Astrocyte (in vitro differentiated cells and primary cell): ENCODE data around the gene WDR59. TPM values are rescaled to one million over a fixed set of nuclear protein-coding genes. Genes with fewer than 3 reads are reported as not detected.
"Not testable (repeated sequence)": the region's sequence is repeated elsewhere in the genome, so short reads cannot be mapped to it uniquely, and the experiment has no call there.

ENCODE experiments used
- DNase-seq: peaks from one replicate; pipeline ENCODE4 v3.0.0-alpha.2; 2010; ENCODE audit warnings: low read depth
- FAIRE-seq: peaks from 2 replicates; lab custom pipeline; 2011; peaks lifted over from hg19 to GRCh38; lab: Jason Lieb, UNC
- H2AFZ ChIP-seq: 2 replicates; pipeline ENCODE4 v1.6.0; 2012; ENCODE audit warnings: low read depth, low read length, inconsistent platforms
- H3K27ac ChIP-seq: 2 replicates; pipeline ENCODE4 v1.5.1; 2011; ENCODE audit warnings: low read depth, low read length, inconsistent platforms
- H3K27me3 ChIP-seq: 2 replicates; pipeline ENCODE4 v1.6.0; 2011; ENCODE audit warnings: low read length, inconsistent platforms; ENCODE audit not compliant: insufficient read depth
- H3K36me3 ChIP-seq: 2 replicates; pipeline ENCODE4 v1.5.1; 2011; ENCODE audit warnings: low read length, inconsistent platforms; ENCODE audit not compliant: insufficient read depth
- H3K4me1 ChIP-seq: 2 replicates; pipeline ENCODE4 v1.5.1; 2011; ENCODE audit warnings: low read length, inconsistent platforms; ENCODE audit not compliant: insufficient read depth
- H3K4me2 ChIP-seq: 2 replicates; pipeline ENCODE4 v1.6.0; 2012; ENCODE audit warnings: low read length, inconsistent platforms
- H3K4me3 ChIP-seq: 2 replicates; pipeline ENCODE4 v1.5.1; 2011; ENCODE audit warnings: low read depth, mild to moderate bottlenecking, low read length, inconsistent platforms; ENCODE audit not compliant: insufficient read depth
- H3K79me2 ChIP-seq: 2 replicates; pipeline ENCODE4 v1.6.0; 2012; ENCODE audit warnings: mild to moderate bottlenecking, low read length, inconsistent platforms; ENCODE audit not compliant: insufficient read depth
- H3K9ac ChIP-seq: 2 replicates; pipeline ENCODE4 v1.6.0; 2012; ENCODE audit warnings: mild to moderate bottlenecking, low read length, inconsistent platforms
- H3K9me3 ChIP-seq: 2 replicates; pipeline ENCODE4 v1.5.1; 2012; ENCODE audit warnings: low read depth, mild to moderate bottlenecking, low read length, inconsistent platforms; ENCODE audit not compliant: insufficient read depth
- H4K20me1 ChIP-seq: 2 replicates; pipeline ENCODE4 v1.6.0; 2012; ENCODE audit warnings: low read length, inconsistent platforms; ENCODE audit not compliant: insufficient read depth
- H3K27ac Mint-ChIP-seq: one replicate; pipeline ENCODE4 v1.8.0; 2021; ENCODE audit warnings: mild to moderate bottlenecking, mixed read lengths; ENCODE audit not compliant: unreplicated experiment
- H3K27me3 Mint-ChIP-seq: one replicate; pipeline ENCODE4 v1.8.0; 2021; ENCODE audit warnings: low read depth, mixed read lengths; ENCODE audit not compliant: unreplicated experiment
- H3K36me3 Mint-ChIP-seq: one replicate; pipeline ENCODE4 v1.8.0; 2021; ENCODE audit warnings: low read depth, mixed read lengths; ENCODE audit not compliant: unreplicated experiment
- H3K4me1 Mint-ChIP-seq: one replicate; pipeline ENCODE4 v1.8.0; 2021; ENCODE audit warnings: low read depth, mixed read lengths; ENCODE audit not compliant: unreplicated experiment
- H3K4me3 Mint-ChIP-seq: one replicate; pipeline ENCODE4 v1.8.0; 2021; ENCODE audit warnings: mild to moderate bottlenecking, moderate library complexity, mixed read lengths; ENCODE audit not compliant: unreplicated experiment
- H3K9me3 Mint-ChIP-seq: one replicate; pipeline ENCODE4 v1.8.0; 2021; ENCODE audit warnings: mild to moderate bottlenecking, mixed read lengths; ENCODE audit not compliant: unreplicated experiment
- EZH2 ChIP-seq: IDR thresholded peaks from 2 replicates; pipeline ENCODE4 v1.6.1; 2012; ENCODE audit warnings: mild to moderate bottlenecking, low read length, inconsistent platforms; ENCODE audit not compliant: insufficient read depth
- total RNA-seq: library from RNA; stranded (reverse); gene quantifications from 2 replicates; pipeline ENCODE4 v1.2.1, GENCODE V29; 2021
- TF ChIP-seq, protein P1 (sequence below): IDR thresholded peaks from 2 replicates; pipeline ENCODE4 v1.5.1; 2011; ENCODE audit warnings: low read depth, mild to moderate bottlenecking, inconsistent platforms, low read length, moderate library complexity; ENCODE audit not compliant: insufficient read depth

Gene WDR59
- total RNA-seq, 1 donor from 2014 or later, result 63.8 TPM

DNA sequence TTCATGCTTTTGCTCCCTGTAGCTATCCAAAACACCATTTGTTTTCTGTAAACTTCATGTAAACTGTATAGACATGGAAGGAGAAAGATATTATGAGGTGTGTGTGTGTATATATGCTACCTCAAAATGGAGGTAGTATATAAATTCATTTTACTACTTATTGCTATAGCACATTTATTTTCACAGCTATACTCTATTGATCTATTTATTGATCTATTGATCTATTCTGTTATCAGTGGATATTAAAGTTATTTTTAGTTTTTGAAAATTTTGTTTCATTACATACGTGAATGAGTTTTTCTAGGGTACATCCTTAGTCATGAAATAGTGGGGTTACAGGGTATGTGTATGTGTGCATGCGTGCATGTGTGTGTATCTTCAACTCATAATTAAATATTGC is 29.4 kb upstream of the WDR59 start:
- peaks cover 29% of the 10 kb centered on the region for H3K4me1 ChIP-seq
- peaks cover 21% of the 10 kb centered on the region for H3K4me1 Mint-ChIP-seq
- no peak for FAIRE-seq

DNA sequence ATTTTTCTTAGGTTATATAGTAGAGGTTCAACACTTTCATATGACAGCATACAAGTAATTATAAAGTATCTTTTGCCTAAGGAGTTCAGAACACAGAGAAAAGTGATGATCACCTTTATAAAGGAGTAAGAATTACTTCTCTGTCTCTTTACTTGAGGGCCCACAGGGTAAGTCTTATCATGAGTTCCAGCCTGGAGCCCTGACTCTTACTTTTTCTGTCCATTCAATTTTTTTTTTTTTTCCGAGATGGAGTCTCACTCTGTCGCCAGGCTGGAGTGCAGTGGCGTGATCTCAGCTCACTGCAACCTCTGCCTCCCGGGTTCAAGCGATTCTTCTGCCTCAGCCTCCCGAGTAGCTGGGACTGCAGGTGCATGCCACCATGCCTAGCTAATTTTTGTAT is 28.2 kb upstream of the WDR59 start:
- not testable (repeated sequence) for FAIRE-seq, H3K9me3 Mint-ChIP-seq, H3K27ac ChIP-seq, DNase-seq, H2AFZ ChIP-seq, H3K9me3 ChIP-seq, H3K27ac Mint-ChIP-seq, H3K4me3 ChIP-seq, H3K36me3 ChIP-seq, H3K27me3 ChIP-seq, H3K36me3 Mint-ChIP-seq, H3K27me3 Mint-ChIP-seq, H3K9ac ChIP-seq, H3K4me3 Mint-ChIP-seq
- peaks cover 21% of the 10 kb centered on the region for H3K4me1 Mint-ChIP-seq
- Histone ChIP-seq H4K20me1 (peaks cover 25% of the 10 kb centered on the region), H3K79me2 (peaks cover 86% of the 10 kb centered on the region), H3K4me1 (peaks cover 22% of the 10 kb centered on the region), H3K4me2 (peak overlapping the region; percentile 79)

More for the DNA sequence above, 29.4 kb upstream of the WDR59 start:
- Mint-ChIP-seq H3K4me3 (no peak overlapping the region), H3K9me3 (no peaks in the 10 kb centered on the region), H3K27me3 (no peaks in the 10 kb centered on the region), H3K27ac (no peak overlapping the region), H3K36me3 (no peaks in the 10 kb centered on the region)
- H3K27me3 ChIP-seq, result no peaks in the 10 kb centered on the region
- no peak overlapping the region for H3K4me3 ChIP-seq
- TF ChIP-seq, protein P1, sequence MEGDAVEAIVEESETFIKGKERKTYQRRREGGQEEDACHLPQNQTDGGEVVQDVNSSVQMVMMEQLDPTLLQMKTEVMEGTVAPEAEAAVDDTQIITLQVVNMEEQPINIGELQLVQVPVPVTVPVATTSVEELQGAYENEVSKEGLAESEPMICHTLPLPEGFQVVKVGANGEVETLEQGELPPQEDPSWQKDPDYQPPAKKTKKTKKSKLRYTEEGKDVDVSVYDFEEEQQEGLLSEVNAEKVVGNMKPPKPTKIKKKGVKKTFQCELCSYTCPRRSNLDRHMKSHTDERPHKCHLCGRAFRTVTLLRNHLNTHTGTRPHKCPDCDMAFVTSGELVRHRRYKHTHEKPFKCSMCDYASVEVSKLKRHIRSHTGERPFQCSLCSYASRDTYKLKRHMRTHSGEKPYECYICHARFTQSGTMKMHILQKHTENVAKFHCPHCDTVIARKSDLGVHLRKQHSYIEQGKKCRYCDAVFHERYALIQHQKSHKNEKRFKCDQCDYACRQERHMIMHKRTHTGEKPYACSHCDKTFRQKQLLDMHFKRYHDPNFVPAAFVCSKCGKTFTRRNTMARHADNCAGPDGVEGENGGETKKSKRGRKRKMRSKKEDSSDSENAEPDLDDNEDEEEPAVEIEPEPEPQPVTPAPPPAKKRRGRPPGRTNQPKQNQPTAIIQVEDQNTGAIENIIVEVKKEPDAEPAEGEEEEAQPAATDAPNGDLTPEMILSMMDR, result no peak
- no peak for TF ChIP-seq EZH2
- H3K79me2 ChIP-seq, result peaks cover 86% of the 10 kb centered on the region
- H3K36me3 ChIP-seq, result no peaks in the 10 kb centered on the region
- no peak overlapping the region for H3K4me2 ChIP-seq
- peaks cover 16% of the 10 kb centered on the region for H4K20me1 ChIP-seq
- no peak overlapping the region for H3K27ac ChIP-seq
- no peak for DNase-seq
- H2AFZ ChIP-seq, result no peak overlapping the region
- no peaks in the 10 kb centered on the region for H3K9me3 ChIP-seq
- H3K9ac ChIP-seq, result no peak overlapping the region

DNA sequence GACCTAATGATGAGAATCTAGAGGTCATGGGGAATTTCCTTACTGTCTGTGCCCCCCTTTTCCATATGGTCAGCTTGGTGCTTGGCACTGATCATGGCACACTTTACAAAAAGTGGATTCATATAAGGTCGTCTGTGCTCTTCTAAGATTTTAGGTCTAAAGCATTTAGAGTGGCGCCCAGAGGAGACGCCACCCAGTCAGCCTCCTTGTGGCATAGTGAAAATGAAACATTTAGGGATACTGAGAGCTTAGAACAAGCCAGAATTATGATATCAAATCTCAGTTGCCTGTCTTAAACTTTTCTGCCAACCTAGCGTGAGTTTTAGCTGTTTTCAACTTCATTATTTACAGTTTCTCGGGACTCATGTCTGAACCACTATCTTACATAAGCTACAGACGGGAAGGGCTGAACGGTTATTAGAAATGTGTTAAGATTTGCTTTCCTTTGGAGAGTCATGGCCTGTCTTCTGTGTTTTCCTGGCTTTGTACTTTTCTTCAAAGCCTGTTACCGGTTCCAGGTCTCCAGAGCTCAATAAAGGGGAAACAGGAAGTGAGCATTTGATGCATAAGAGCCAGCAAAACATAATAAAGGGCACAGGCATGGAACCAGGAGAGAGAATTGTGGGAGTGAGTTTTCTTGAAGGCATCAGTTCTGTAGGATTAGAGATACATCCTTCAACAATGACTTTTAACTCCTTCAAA is 27.6 kb upstream of the WDR59 start:
- peaks cover 86% of the 10 kb centered on the region for H3K79me2 ChIP-seq
- H3K27ac Mint-ChIP-seq, result peak overlapping the region; percentile 89
- peaks cover 21% of the 10 kb centered on the region for H3K4me1 Mint-ChIP-seq
- H3K27me3 ChIP-seq, result no peaks in the 10 kb centered on the region
- no peaks in the 10 kb centered on the region for H3K27me3 Mint-ChIP-seq
- H3K9ac ChIP-seq, result peak overlapping the region; percentile 54
- no peaks in the 10 kb centered on the region for H3K9me3 Mint-ChIP-seq
- H3K9me3 ChIP-seq, result no peaks in the 10 kb centered on the region
- FAIRE-seq (no peak), DNase-seq (no peak)
- H3K36me3 Mint-ChIP-seq, result no peaks in the 10 kb centered on the region
- peaks cover 31% of the 10 kb centered on the region for H4K20me1 ChIP-seq
- H3K36me3 ChIP-seq, result peaks cover 3% of the 10 kb centered on the region
- peak overlapping the region; percentile 81 for H3K27ac ChIP-seq
- peak overlapping the region; percentile 79 for H3K4me2 ChIP-seq
- H2AFZ ChIP-seq, result no peak overlapping the region
- peak overlapping the region; percentile 30 for H3K4me3 ChIP-seq
- peaks cover 22% of the 10 kb centered on the region for H3K4me1 ChIP-seq
- no peak overlapping the region for H3K4me3 Mint-ChIP-seq
- no peak for TF ChIP-seq EZH2
- TF ChIP-seq, protein P1, result no peak
